Kidney capillary endothelial cell (primary cell): ENCODE measurements around the gene ABCC10.
A peak's percentile ranks its signal among the peaks of the same experiment; 100 is the strongest.
"Not testable (repeated sequence)": the region's sequence is repeated elsewhere in the genome, so short reads cannot be mapped to it uniquely, and the experiment has no call there.

ENCODE experiments used
- DNase-seq: peaks from one replicate; pipeline ENCODE4 v3.0.0-alpha.2; 2018; ENCODE audit warnings: low spot score

ABCC10 gene

GRCh38 chr6:43427406-43428111, at the start of gene ABCC10:
ABCC10 (plus strand) TSS chr6:43427541; CDS start chr6:43427979, 438 bp downstream.
- DNase-seq, result peak; percentile 90

- no peak for DNase-seq
Measured at GRCh38 chr6:43377710-43378229, 49.6 kb upstream of the ABCC10 start.

DNA sequence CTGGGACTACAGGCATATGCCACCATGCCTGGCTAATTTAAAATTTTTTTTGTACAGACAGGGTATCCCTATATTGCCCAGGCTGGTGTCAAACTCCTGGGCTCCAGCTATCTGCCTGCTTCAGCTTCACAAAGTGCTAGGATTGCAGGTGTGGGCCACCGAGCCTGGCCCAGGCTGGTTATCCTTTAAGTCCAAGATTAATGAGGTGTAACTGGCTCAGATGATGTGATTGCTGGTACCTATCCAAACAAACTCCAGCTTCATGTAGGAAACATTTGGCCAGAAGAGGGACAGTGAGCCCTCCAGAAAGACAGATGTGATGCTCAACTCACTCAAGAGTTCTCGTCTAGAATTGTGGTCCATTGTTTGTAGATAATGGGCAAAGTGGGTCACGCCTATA, 48.7 kb upstream of the ABCC10 start:
- no peak for DNase-seq

GRCh38 chr6:43380858-43381257, 46.5 kb upstream of the ABCC10 start:
- DNase-seq, result not testable (repeated sequence)

GRCh38 chr6:43383021-43383667, 44.2 kb upstream of the ABCC10 start:
- no peak for DNase-seq

- DNase-seq, result no peak
Measured at GRCh38 chr6:43386492-43386891, 40.8 kb upstream of the ABCC10 start.

- DNase-seq, result no peak
Measured at GRCh38 chr6:43389730-43390295, 37.5 kb upstream of the ABCC10 start.

DNA sequence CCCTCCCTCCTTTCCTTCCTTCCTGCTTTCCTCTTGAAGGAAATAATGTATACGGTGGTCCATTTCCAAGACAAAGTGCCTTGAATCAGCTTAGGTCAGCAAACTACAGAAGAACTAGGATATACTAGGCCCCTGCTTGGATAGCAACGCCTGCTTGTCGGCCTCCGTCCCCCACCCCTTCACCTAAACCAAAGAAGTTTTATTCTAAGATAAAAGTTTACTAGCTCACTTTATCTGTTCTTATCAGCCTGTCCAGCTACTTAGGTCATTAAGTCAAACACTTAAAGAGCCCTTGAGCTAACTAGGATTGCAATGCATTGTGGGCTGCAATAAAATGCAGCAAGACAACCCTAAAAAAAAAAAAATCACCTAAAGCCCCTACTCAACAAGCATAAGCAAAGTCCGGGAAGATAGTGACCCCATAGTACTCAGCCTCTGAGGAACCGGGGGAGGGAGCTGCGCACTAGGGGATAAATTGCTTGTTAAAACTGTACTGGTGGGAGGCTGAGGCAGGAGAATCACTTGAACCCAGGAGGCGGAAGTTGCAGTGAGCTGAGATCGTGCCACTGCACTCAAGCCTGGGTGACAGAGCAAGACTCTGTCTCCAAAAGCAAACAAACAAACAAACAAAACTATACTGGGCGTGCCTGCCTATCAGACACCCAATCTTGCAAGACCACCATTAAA, 36.4 kb upstream of the ABCC10 start:
- DNase-seq, result not testable (repeated sequence)

DNA sequence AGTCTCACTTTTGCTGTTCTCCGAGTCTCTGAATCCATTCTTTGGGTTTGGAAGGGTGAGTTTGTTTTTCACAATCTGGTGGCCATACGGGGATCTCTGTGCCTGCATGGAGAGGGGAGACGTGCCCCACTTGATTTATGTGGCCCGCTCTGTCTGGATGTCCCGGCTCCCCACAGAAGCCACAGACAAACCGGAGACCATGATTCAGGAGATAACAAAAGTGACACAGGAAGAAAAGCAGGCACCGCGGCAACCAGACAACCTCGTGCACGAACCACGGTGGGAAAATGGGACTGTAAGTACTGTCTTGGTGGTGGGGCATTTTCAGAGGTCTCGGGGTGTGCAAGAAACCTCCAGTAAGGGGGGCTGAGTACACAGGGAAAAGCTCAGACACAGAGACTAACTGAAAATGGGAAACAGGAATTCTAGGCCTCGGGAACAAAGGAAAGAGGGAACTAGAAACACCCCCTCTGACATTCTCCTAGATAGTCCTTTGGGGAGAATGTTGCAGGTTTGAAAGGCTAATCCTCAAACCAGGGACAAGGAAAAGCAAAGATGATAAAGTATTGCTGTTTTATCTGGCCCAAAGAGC, 35.8 kb upstream of the ABCC10 start:
- no peak for DNase-seq

- not testable (repeated sequence) for DNase-seq
Measured at GRCh38 chr6:43393133-43393532, 34.2 kb upstream of the ABCC10 start.

DNA sequence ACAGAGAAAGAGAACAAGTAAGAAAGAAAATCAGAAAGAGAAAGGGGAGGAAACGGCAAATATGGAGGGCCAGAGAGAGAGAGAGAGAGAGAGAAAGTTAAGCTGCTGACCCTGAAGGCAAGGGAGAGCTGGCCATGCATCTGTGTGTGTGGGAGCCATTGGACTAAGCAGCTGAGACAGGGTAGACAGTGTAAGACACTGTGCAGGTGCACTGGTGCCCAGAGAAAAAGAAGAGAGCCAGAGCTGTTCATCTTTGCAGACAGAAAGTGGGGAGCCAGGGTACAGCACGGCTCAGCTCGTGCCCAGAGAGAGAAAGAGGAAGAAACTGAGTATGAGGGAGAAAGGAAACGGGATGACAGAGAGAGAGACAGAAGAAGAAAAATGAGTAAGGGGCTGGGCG, 33.7 kb upstream of the ABCC10 start:
- DNase-seq, result no peak

DNA sequence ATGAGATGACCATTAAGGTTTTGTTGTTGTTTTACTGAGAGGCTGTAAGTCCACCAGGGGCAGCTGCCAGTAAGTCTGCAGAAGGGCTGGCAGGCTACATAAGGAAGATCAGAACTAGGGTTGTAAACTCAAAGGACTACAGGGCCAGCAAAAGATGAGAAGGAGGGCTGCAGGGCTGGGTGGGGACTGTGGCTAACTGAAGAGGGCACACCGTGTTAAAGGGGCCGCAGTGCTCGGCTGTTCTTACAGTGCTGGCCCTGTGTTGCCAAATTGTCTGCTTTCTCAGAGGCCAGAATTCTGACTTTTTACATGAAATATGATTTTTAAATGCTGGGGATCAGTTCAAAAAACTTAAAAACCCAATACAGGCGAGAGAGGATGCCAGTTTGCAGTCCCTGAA, 32.4 kb upstream of the ABCC10 start:
- DNase-seq, result no peak

DNA sequence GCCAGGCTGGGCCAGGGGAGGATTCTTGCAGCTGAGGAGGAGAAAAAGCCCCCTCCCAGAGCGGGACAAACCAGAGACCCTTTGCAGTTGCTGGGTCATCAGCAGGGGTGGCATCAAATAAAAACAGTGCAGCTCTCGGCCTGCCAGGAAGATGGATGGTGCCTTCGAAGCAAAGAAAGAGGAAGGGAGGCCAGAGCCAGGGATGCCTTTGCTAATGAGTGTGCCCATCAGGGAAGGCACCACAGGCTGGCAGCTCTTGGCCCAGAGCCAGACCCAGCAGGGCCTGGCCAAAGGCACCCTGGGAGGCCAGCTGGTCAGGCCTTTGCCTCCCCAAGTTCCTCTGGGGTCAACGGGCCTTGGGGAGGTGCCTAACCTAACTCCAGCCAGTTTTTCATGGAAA, 31.6 kb upstream of the ABCC10 start:
- DNase-seq, result no peak

DNA sequence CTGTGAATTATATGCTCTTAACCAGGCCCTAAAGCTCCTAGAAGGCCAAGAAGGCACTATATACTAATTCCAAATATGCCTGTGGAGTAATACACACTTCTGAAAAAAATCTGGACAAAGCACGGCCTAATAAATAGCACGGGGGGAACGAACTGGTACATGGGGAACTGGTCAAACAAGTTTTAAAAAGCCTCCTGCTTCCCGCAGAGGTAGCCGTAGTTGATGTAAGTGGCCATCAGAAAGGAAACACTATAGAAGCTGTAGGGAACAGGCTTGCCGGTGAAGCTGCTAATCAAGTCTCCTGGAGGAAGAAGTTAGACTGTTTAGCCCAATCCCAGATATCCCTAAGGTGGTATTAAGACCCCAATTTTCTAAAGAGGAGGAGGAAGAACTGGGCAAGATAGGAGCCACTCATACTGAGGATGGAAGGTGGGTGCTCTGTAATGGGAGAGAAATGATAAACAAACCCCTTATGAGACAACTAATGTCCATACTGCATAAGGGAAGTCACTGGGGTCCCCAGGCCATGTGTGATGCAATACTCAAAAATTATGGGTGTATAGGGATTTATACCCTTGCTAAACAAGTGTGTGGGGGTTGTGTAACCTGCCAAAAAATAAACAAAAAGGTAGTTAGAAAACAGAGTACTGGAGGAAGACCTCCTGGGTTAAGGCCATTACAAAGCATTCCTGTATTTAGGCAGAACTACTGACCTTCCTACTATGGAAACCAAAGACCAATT, 30.8 kb upstream of the ABCC10 start:
- no peak for DNase-seq

DNA sequence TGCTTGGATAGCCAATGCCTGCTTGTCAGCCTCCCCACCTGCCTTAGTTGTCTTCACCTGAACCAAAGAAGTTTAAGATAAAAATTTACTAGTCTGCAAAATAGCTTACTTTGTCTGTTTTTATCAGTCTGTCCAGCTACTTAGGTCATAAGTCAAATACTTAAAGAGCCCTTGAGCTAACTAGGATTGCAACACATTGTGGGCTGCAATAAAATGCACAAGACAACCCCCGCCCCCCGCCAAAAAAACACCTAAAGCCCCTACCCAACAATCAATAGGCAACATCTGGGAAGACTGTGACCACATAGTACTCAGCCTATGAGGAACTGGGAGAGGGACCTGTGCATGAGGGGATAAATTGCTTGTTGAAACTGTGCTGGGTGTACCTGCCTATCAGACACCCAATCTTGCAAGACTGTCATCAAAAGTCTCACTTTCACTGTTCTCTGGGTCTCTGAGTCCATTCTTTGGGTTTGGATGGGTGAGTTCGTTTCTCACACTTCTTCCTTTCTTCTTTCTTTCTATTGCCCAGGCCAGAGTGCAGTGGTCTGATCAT, 27.3 kb upstream of the ABCC10 start:
- DNase-seq, result no peak

DNA sequence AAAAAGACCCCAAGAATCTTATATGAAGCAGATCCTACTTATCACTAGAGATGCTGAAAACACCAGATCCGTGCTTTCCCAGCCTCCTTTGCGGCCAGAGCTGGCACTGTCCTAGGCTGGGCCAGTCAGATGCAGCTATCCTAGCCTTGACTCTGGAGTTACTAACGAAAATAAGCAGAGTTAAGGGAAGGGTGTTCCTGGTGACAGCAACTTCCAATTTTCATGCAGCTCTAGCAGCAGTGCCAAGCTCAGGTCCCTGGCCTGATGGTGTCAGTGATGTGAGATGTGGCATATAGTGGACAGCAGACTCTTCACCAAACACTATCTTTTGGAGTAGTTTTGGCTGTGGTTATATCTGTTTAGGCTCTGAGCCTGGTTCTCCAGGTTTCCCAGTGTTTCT, 25.6 kb upstream of the ABCC10 start:
- DNase-seq, result no peak

GRCh38 chr6:43402820-43403219, 24.5 kb upstream of the ABCC10 start:
- DNase-seq, result no peak

DNA sequence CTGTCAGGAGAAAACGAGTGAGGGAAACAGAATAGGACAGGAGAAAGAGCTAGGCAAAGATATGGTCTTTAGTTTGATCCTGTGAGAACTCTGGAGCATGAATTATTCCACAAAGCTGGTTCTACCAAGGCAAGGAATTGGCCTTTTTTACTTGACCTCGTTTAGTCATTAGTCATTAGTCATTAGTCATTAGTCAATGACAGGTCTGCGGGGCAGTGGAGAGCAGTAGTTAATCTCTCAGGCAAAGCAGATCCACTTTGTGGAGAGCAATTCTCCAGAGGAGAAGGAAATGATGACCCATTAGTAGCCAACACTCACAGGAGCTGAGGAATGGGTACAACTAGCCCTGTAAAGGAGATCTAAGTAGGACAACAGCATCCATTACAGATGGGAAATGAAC, 22.0 kb upstream of the ABCC10 start:
- peak; percentile 34 for DNase-seq

DNA sequence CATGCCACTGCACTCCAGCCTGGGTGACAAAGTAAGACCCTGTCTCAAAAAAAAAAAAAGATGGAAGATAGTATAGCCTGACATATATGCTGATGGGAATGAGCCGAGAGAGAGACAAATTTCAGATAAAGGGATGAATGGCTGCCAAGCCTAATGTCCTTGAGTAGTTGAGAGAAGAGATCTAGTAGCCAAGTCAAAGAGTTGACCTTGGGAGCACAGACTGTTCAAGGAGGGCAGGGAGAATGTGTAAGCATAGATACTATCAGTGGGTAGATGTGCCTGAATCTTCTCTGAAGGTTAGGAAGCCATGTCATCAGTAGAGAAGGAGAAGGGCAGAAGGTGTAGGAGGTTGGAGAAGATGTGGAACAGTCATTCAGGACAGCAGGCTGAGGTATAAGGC, 20.0 kb upstream of the ABCC10 start:
- DNase-seq, result no peak

DNA sequence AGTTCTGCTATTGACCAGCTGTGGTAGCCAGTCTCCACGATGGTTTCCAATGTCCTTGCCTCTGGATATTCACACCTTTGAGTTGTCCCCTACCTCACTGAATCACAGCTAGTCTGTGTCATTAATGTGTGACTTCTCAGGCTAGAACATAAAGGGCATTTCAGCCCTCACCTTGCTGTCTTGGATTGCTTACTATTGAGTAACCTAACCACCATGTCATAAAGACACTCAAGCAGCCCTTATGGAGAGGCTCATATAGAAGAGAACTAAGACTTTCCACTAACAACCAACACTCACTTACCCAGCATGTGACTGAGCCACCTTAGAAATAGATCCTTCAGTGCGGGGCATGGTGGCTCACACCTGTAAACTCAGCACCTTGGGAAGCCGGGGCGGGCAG, 19.1 kb upstream of the ABCC10 start:
- no peak for DNase-seq

- not testable (repeated sequence) for DNase-seq
Measured at GRCh38 chr6:43410776-43411175, 16.6 kb upstream of the ABCC10 start.
